ENCODE measurements around the gene SORT1. TPM values are rescaled to one million over a fixed set of nuclear protein-coding genes. Genes with fewer than 3 reads are reported as not detected.

SORT1 gene
- total and polyA plus RNA-seq, 2 of the 13 experiments (the other 11 are each of a cell fraction or from before 2014, with no cell fraction given) = 32.4 to 93.0 TPM

DNA sequence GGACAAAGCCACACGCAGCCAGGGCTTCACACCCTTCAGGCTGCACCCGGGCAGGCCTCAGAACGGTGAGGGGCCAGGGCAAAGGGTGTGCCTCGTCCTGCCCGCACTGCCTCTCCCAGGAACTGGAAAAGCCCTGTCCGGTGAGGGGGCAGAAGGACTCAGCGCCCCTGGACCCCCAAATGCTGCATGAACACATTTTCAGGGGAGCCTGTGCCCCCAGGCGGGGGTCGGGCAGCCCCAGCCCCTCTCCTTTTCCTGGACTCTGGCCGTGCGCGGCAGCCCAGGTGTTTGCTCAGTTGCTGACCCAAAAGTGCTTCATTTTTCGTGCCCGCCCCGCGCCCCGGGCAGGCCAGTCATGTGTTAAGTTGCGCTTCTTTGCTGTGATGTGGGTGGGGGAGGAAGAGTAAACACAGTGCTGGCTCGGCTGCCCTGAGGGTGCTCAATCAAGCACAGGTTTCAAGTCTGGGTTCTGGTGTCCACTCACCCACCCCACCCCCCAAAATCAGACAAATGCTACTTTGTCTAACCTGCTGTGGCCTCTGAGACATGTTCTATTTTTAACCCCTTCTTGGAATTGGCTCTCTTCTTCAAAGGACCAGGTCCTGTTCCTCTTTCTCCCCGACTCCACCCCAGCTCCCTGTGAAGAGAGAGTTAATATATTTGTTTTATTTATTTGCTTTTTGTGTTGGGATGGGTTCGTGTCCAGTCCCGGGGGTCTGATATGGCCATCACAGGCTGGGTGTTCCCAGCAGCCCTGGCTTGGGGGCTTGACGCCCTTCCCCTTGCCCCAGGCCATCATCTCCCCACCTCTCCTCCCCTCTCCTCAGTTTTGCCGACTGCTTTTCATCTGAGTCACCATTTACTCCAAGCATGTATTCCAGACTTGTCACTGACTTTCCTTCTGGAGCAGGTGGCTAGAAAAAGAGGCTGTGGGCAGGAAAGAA, 122.9 kb downstream of the SORT1 start (continued):
- TF ChIP-seq, protein P1, sequence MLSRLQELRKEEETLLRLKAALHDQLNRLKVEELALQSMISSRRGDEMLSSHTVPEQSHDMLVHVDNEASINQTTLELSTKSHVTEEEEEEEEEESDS (CRISPR knock-in tag; IDR thresholded peaks at IDR 0.05; ENCODE audit: borderline replicate concordance) = no peak
- TF ChIP-seq XRCC5 (optimal IDR thresholded peaks at IDR 0.05; ENCODE audit: low read length) = peak; percentile 64
- TF ChIP-seq, protein P2, sequence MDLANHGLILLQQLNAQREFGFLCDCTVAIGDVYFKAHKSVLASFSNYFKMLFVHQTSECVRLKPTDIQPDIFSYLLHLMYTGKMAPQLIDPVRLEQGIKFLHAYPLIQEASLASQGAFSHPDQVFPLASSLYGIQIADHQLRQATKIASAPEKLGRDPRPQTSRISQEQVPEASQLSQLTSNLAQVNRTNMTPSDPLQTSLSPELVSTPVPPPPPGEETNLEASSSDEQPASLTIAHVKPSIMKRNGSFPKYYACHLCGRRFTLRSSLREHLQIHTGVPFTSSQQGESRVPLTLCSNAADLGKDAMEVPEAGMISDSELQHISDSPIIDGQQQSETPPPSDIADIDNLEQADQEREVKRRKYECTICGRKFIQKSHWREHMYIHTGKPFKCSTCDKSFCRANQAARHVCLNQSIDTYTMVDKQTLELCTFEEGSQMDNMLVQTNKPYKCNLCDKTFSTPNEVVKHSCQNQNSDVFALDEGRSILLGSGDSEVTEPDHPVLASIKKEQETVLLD (CRISPR knock-in tag; IDR thresholded peaks at IDR 0.05; ENCODE audit: low read depth) = no peak
- no peak for TF ChIP-seq ZNF160 (CRISPR knock-in tag; IDR thresholded peaks at IDR 0.05)
- no peak for TF ChIP-seq KDM5A (IDR thresholded peaks at IDR 0.05; ENCODE audit: borderline replicate concordance, low read length)
- TF ChIP-seq ZNF44 (CRISPR knock-in tag; IDR thresholded peaks at IDR 0.05) = no peak
- TF ChIP-seq, protein P3, sequence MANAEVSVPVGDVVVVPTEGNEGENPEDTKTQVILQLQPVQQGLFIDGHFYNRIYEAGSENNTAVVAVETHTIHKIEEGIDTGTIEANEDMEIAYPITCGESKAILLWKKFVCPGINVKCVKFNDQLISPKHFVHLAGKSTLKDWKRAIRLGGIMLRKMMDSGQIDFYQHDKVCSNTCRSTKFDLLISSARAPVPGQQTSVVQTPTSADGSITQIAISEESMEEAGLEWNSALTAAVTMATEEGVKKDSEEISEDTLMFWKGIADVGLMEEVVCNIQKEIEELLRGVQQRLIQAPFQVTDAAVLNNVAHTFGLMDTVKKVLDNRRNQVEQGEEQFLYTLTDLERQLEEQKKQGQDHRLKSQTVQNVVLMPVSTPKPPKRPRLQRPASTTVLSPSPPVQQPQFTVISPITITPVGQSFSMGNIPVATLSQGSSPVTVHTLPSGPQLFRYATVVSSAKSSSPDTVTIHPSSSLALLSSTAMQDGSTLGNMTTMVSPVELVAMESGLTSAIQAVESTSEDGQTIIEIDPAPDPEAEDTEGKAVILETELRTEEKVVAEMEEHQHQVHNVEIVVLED (CRISPR knock-in tag; IDR thresholded peaks at IDR 0.05; ENCODE audit: borderline replicate concordance) = no peak
- TF ChIP-seq ZNF549 (CRISPR knock-in tag; IDR thresholded peaks at IDR 0.05) = no peak
- no peak for TF ChIP-seq MYNN (CRISPR knock-in tag; IDR thresholded peaks at IDR 0.05; ENCODE audit: low read depth)
- TF ChIP-seq ZNF350 (CRISPR knock-in tag; IDR thresholded peaks at IDR 0.05; ENCODE audit: borderline replicate concordance, low read depth) = peak; percentile 61; the same call in 1 of the 2 replicates
- TF ChIP-seq, protein P4, sequence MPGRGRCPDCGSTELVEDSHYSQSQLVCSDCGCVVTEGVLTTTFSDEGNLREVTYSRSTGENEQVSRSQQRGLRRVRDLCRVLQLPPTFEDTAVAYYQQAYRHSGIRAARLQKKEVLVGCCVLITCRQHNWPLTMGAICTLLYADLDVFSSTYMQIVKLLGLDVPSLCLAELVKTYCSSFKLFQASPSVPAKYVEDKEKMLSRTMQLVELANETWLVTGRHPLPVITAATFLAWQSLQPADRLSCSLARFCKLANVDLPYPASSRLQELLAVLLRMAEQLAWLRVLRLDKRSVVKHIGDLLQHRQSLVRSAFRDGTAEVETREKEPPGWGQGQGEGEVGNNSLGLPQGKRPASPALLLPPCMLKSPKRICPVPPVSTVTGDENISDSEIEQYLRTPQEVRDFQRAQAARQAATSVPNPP (CRISPR knock-in tag; IDR thresholded peaks at IDR 0.05) = no peak
- TF ChIP-seq, protein P5, sequence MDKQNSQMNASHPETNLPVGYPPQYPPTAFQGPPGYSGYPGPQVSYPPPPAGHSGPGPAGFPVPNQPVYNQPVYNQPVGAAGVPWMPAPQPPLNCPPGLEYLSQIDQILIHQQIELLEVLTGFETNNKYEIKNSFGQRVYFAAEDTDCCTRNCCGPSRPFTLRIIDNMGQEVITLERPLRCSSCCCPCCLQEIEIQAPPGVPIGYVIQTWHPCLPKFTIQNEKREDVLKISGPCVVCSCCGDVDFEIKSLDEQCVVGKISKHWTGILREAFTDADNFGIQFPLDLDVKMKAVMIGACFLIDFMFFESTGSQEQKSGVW (CRISPR knock-in tag; IDR thresholded peaks at IDR 0.05; ENCODE audit: borderline replicate concordance) = no peak
- no peak for TF ChIP-seq DNMT3B (CRISPR knock-in tag; conservative IDR thresholded peaks at IDR 0.05)
- peak; percentile 49; the same call in 1 of the 2 replicates for TF ChIP-seq SOX5 (CRISPR knock-in tag; IDR thresholded peaks at IDR 0.05; ENCODE audit: borderline replicate concordance)
- TF ChIP-seq NFKBIZ (CRISPR knock-in tag; IDR thresholded peaks at IDR 0.05) = 0 out of 2 replicates have a peak, but pooled peaks have one; percentile 34
- TF ChIP-seq MATR3 (CRISPR knock-in tag; IDR thresholded peaks at IDR 0.05) = no peak
- TF ChIP-seq CEBPB (IDR thresholded peaks at IDR 0.05; ENCODE audit: borderline replicate concordance, low read depth, low read length) = no peak
- 0 out of 2 replicates have a peak, but pooled peaks have one; percentile 19 for TF ChIP-seq ZNF12 (CRISPR knock-in tag; IDR thresholded peaks at IDR 0.05)
- TF ChIP-seq, protein P6, sequence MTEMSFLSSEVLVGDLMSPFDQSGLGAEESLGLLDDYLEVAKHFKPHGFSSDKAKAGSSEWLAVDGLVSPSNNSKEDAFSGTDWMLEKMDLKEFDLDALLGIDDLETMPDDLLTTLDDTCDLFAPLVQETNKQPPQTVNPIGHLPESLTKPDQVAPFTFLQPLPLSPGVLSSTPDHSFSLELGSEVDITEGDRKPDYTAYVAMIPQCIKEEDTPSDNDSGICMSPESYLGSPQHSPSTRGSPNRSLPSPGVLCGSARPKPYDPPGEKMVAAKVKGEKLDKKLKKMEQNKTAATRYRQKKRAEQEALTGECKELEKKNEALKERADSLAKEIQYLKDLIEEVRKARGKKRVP (CRISPR knock-in tag; IDR thresholded peaks at IDR 0.05) = no peak
- no peak for TF ChIP-seq DNMT1 (CRISPR knock-in tag; IDR thresholded peaks at IDR 0.05)
- TF ChIP-seq MXI1 (IDR thresholded peaks at IDR 0.05; ENCODE audit: borderline replicate concordance, low read depth, low read length) = no peak; the same call in 2 of the 3 replicates
